Keratinocyte (primary cell): Measurements from ENCODE around the gene KCNQ1OT1. TPM values are rescaled to one million over a fixed set of nuclear protein-coding genes. Genes with fewer than 3 reads are reported as not detected.

Experiments
- DNase-seq: peaks from one replicate; pipeline ENCODE4 v3.0.0-alpha.2; 2011; ENCODE audit warnings: low read depth, missing footprints, low spot score
- FAIRE-seq: peaks from 2 replicates; lab custom pipeline; 2011; peaks lifted over from hg19 to GRCh38; lab: Jason Lieb, UNC
- H2AFZ ChIP-seq: 2 replicates; pipeline ENCODE4 v1.6.0; 2012; ENCODE audit warnings: low read length, control low read depth, inconsistent platforms; ENCODE audit not compliant: control insufficient read depth
- H3K27ac ChIP-seq: 2 replicates; pipeline ENCODE4 v1.5.1; 2011; ENCODE audit warnings: low read length; ENCODE audit not compliant: control insufficient read depth, insufficient read depth
- H3K27me3 ChIP-seq: 3 replicates; pipeline ENCODE4 v1.6.0; 2011; ENCODE audit warnings: low read length; ENCODE audit not compliant: control insufficient read depth, insufficient read depth; ENCODE audit errors: extremely low read depth
- H3K36me3 ChIP-seq, 2 experiments: 2 replicates in 1 of 2; 3 replicates in 1 of 2; pipeline ENCODE4 v1.5.1; 2011; ENCODE audit warnings: low read length in 2 of 2, mild to moderate bottlenecking in 1 of 2; ENCODE audit not compliant: control insufficient read depth in 2 of 2, insufficient read depth in 2 of 2; ENCODE audit errors: extremely low read depth in 1 of 2
- H3K4me1 ChIP-seq: 3 replicates; pipeline ENCODE4 v1.5.1; 2011; ENCODE audit warnings: low read length; ENCODE audit not compliant: control insufficient read depth, insufficient read depth; ENCODE audit errors: extremely low read depth
- H3K4me2 ChIP-seq: 3 replicates; pipeline ENCODE4 v1.6.0; 2011; ENCODE audit warnings: low read depth, low read length; ENCODE audit not compliant: control insufficient read depth, insufficient read depth; ENCODE audit errors: extremely low read depth
- H3K4me3 ChIP-seq, 3 experiments: fragments of 200-600 bp in 1 of 3; sonication (generic) in 1 of 3; 2 replicates in 2 of 3; 3 replicates in 1 of 3; pipeline ENCODE4 v1.5.1; 2011 to 2016; ENCODE audit warnings: low read length in 3 of 3, mild to moderate bottlenecking in 3 of 3, control low read depth in 2 of 3, inconsistent platforms in 1 of 3, low read depth in 1 of 3, mixed read lengths in 1 of 3, mixed run types in 1 of 3, moderate library complexity in 1 of 3; ENCODE audit not compliant: control insufficient read depth in 2 of 3, insufficient read depth in 2 of 3; ENCODE audit errors: extremely low read depth in 1 of 3
- H3K79me2 ChIP-seq: 2 replicates; pipeline ENCODE4 v1.6.0; 2012; ENCODE audit warnings: low read length; ENCODE audit not compliant: control insufficient read depth, insufficient read depth
- H3K9ac ChIP-seq: 3 replicates; pipeline ENCODE4 v1.6.0; 2011; ENCODE audit warnings: low read length; ENCODE audit not compliant: control insufficient read depth, insufficient read depth; ENCODE audit errors: extremely low read depth
- H3K9me1 ChIP-seq: 3 replicates; pipeline ENCODE4 v1.6.0; 2011; ENCODE audit warnings: low read length; ENCODE audit not compliant: control insufficient read depth, insufficient read depth; ENCODE audit errors: extremely low read depth
- H3K9me3 ChIP-seq: 2 replicates; pipeline ENCODE4 v1.5.1; 2012; ENCODE audit warnings: low read depth, low read length; ENCODE audit not compliant: control insufficient read depth
- H4K20me1 ChIP-seq: 3 replicates; pipeline ENCODE4 v1.6.0; 2011; ENCODE audit warnings: low read length; ENCODE audit not compliant: control insufficient read depth, insufficient read depth; ENCODE audit errors: extremely low read depth
- CTCF ChIP-seq, 3 experiments: IDR thresholded peaks in 1 of 3; conservative IDR thresholded peaks in 1 of 3; optimal IDR thresholded peaks in 1 of 3; 2 replicates in 2 of 3; 3 replicates in 1 of 3; pipeline versions ENCODE3 to v1.5.1; 2011; ENCODE audit warnings: low read length in 3 of 3, mild to moderate bottlenecking in 3 of 3, moderate library complexity in 2 of 3, control low read depth in 1 of 3, inconsistent platforms in 1 of 3; ENCODE audit not compliant: insufficient read depth in 2 of 3; ENCODE audit errors: extremely low read depth in 1 of 3
- EZH2 ChIP-seq: IDR thresholded peaks from one replicate; pipeline ENCODE4 v1.6.1; 2012; ENCODE audit warnings: inconsistent platforms, mild to moderate bottlenecking, low read length, moderate library complexity
- dilution Hi-C: fragments of 300-500 bp; cut with MboI; formaldehyde crosslinking; loops from one replicate; pipeline ENCODE4 v1.7.0; 2020; ENCODE audit warnings: low sequenced_read_pairs; ENCODE audit not compliant: extremely low pct_ligation_motif_present
- polyA plus RNA-seq, 5 experiments: library from polyadenylated mRNA; depleted of rRNA in 3 of 5; stranded (reverse) in 3 of 5; stranded (forward) in 1 of 5; unstranded in 1 of 5; fragments of >200 nt; gene quantifications; 1 replicate in 1 of 5; 2 replicates in 3 of 5; 3 replicates in 1 of 5; pipeline versions ENCODE4 v1.2.1 to v1.2.3, GENCODE V29; 2011 to 2012; ENCODE audit warnings: missing spikeins in 2 of 5, low read depth in 1 of 5, low replicate concordance in 1 of 5

KCNQ1OT1 gene
- polyA plus RNA-seq, 1 donor (not counting 4 experiments of a cell fraction or from before 2014, with no cell fraction given) = 0.07 TPM

GRCh38 chr11:2704896-2705606 is 5.3 kb upstream of the KCNQ1OT1 start:
- DNase-seq (no peak), FAIRE-seq (no peak)
- Histone ChIP-seq H3K9me3 (no peaks in the 10 kb centered on the region), H3K4me3 (no peak overlapping the region), H3K27ac (no peak overlapping the region), H3K9me1 (no peaks in the 10 kb centered on the region), H3K27me3 (peaks cover 19% of the 10 kb centered on the region), H3K9ac (no peak overlapping the region), H3K36me3 (no peaks in the 10 kb centered on the region), H3K79me2 (no peaks in the 10 kb centered on the region), H2AFZ (no peak overlapping the region), H3K4me1 (no peaks in the 10 kb centered on the region), H4K20me1 (peaks cover 3% of the 10 kb centered on the region), H3K4me2 (no peak overlapping the region)
- dilution Hi-C loops = no loop called here
- TF ChIP-seq EZH2 = no peak
- no peak for TF ChIP-seq CTCF (optimal IDR thresholded peaks at IDR 0.05 in 1 of 3, IDR thresholded peaks at IDR 0.05 in 1 of 3, conservative IDR thresholded peaks at IDR 0.05 in 1 of 3; ENCODE audit: extremely low read depth in 1 of 3, insufficient read depth in 2 of 3, low read length in 3 of 3)

GRCh38 chr11:2704356-2704755 is 4.6 kb upstream of the KCNQ1OT1 start:
- Histone ChIP-seq H3K27ac (no peak overlapping the region), H3K79me2 (no peaks in the 10 kb centered on the region), H3K9me1 (no peaks in the 10 kb centered on the region), H3K9me3 (no peaks in the 10 kb centered on the region), H3K4me3 (no peak overlapping the region), H3K36me3 (no peaks in the 10 kb centered on the region), H3K4me2 (no peak overlapping the region), H3K9ac (no peak overlapping the region), H3K4me1 (no peaks in the 10 kb centered on the region), H3K27me3 (peaks cover 17% of the 10 kb centered on the region), H4K20me1 (peaks cover 3% of the 10 kb centered on the region), H2AFZ (no peak overlapping the region)
- dilution Hi-C loops = no loop called here
- TF ChIP-seq CTCF (optimal IDR thresholded peaks at IDR 0.05 in 1 of 3, IDR thresholded peaks at IDR 0.05 in 1 of 3, conservative IDR thresholded peaks at IDR 0.05 in 1 of 3; ENCODE audit: extremely low read depth in 1 of 3, insufficient read depth in 2 of 3, low read length in 3 of 3) = no peak
- TF ChIP-seq EZH2 = no peak
- FAIRE-seq (no peak), DNase-seq (no peak)
